GM12875 (cell line): Measurements from ENCODE around the gene HDAC4.

Source experiments
- H3K4me3 ChIP-seq: one replicate; pipeline ENCODE4 v1.5.1; 2011; ENCODE audit warnings: low read depth, low read length, control low read depth
- TF ChIP-seq, protein P1 (sequence below): IDR thresholded peaks from 2 replicates; pipeline ENCODE4 v1.5.1; 2011; ENCODE audit warnings: low read depth, mild to moderate bottlenecking, control low read depth, inconsistent platforms, low read length, moderate library complexity, borderline replicate concordance; ENCODE audit not compliant: insufficient read depth

HDAC4 gene

DNA sequence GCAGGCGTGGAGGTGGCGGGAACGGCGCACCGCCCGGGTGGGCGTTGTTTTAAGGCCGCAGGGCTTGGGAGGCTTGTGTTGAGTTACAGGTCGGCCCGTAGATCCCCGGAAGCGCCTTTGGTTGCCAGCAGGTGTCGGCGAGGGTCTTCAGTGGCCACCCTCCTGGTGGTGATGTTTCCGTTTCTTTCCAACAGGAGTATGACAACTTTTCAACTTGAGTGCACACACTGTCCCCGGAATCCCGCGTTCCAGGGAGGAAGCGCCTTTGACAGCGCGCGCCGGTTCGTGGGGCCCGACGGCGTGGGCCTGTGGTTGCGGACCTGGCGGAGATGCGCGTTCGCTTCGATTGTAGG, 1.0 kb upstream of the HDAC4 start:
- TF ChIP-seq, protein P1, sequence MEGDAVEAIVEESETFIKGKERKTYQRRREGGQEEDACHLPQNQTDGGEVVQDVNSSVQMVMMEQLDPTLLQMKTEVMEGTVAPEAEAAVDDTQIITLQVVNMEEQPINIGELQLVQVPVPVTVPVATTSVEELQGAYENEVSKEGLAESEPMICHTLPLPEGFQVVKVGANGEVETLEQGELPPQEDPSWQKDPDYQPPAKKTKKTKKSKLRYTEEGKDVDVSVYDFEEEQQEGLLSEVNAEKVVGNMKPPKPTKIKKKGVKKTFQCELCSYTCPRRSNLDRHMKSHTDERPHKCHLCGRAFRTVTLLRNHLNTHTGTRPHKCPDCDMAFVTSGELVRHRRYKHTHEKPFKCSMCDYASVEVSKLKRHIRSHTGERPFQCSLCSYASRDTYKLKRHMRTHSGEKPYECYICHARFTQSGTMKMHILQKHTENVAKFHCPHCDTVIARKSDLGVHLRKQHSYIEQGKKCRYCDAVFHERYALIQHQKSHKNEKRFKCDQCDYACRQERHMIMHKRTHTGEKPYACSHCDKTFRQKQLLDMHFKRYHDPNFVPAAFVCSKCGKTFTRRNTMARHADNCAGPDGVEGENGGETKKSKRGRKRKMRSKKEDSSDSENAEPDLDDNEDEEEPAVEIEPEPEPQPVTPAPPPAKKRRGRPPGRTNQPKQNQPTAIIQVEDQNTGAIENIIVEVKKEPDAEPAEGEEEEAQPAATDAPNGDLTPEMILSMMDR, result no peak
- H3K4me3 ChIP-seq, result peak overlapping the region; percentile 92

DNA sequence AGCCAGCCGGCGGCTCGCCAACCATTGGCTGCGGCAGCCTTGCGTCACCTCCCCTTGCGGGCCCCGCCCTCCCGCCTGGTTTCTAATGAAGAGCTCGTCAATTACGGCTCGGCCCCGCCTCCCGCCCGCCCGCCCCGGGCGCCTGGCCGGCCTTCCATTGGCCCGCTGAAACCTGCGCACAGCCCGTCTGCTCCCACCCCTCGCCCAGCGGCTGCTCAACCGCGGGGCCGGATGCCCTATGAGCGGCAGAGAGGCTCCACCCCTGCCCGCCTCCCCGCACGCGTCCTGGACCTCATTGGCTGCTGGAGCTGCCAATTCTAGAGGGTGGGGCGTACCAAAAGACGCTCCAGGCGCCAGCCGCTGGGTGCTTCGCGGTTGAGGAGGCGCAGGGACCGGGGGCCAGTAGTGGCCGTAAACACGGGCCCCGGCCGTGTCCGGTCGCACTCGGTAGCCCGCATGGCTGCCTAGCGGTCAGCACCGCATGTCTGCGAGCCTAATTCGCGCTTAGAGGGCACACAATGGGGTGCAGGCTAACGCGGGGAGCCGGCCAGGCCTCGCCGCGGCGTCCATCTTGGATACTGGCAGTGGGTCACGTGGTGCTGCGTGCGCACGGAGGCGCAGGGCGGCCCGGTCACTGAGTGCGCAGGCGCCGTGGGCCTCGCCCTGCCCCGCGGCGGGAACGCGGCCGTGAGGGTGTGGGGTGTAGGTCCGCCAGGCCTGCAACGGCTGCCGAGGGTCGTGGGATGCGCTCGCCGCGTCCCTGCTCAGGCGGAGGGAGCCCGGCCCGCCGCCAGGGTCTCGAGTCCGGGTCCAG, 454 bp upstream of the HDAC4 start:
- peak overlapping the region; percentile 92 for H3K4me3 ChIP-seq
- TF ChIP-seq, protein P1, result no peak

DNA sequence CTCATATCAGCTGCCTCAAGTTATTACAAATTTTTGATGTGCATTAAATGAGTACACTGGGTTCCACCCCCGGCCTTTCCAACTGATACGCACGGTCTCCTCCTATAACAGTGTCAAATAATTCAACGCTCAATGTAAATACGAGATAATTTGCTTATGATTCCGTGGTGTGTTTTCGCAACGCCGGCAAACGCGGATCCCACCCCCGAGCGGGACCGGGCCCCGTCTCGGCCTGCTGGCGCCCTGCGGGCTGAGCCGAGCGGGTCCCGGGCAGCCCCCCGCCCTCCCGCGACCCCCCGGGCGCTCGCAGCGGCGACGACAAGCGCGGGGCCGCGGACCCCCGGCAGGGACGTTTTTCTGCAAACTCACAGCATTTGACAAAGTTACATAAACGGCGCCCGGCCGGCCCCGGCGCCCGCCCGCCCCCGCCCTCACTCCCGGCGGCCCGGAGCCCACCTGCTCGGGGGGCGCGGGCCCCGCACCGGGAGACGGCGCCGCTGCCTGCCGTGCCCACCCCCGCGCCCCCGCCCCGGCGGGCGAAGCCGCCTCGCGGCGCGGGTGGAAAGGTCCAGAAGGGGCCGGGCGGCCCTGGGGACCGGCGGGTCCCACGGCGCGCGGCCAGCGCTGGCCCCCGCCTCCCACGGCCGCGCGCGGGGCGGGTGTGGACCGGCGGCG, 762 bp downstream of the HDAC4 start:
- TF ChIP-seq, protein P1, result no peak
- peak overlapping the region; percentile 44 for H3K4me3 ChIP-seq

DNA sequence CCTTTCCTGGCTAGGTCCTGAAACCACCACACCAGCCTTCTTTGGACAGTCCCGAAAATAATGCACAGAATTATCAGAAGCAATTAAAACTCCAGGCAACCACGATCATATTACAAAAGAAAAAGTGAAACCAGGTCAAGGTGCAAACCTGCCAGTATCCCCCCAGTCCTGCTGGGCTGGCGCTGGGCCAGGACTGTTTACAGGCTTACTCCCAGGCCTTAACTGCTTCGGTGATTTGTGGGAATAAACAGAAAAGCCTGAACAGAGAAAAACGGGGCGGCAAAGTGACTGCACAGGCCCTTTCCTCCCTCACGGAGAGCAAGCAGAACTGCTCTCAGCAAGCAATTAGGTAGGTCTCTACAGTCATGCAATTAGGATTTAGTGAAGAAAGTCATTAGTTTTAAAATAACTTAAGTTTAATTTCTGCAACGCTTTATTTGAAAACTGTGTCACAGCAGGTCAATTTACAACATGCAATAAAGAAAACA, 1.3 kb downstream of the HDAC4 start:
- H3K4me3 ChIP-seq, result peak overlapping the region; percentile 11
- TF ChIP-seq, protein P1, result no peak

DNA sequence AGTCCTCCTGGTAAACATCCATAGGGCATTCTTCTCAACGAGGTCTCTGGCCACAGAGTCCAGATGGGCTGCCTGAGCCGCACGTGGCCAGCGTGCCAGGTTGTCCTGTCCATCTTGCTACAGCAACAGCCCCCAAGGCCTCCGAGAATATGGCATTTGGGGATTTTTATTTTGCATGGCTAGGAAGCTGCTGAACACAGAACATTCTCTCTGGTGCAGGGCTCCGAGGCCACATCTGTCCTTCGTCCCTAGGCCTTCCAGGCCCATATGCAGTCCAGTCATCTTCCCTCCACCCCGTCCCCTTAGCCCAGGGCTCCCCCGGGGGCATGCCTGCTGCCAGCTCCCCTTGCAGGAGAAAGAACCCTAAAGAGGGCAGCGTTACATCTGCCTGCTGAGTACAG, 2.3 kb downstream of the HDAC4 start:
- H3K4me3 ChIP-seq, result no peak overlapping the region
- TF ChIP-seq, protein P1, result no peak

DNA sequence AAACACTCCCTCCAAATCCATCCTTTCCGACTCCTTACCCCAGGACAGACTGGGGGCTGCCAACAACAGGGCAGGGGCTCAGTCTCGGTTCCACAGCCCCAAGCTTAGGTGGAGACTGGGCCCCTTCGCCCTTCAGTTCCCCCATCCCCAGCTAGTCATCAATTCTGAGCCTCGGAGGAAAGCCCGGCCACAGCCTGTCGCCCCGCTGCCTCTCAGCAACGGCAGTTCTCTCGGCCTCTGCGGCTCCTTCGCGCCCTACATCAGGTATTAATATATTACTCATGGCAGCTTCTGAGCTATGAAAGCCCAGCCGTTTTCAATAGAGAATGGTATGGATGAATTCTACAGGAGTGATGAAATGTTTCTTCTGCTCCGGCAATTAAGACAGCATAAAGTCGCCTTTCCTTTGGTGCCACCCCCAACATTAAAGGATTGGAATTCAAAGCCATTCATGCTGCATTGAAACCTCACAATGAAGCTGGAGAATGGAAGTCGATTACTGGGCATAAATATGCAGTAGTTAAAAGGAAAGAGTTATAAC, 2.8 kb downstream of the HDAC4 start:
- TF ChIP-seq, protein P1, result no peak
- no peak overlapping the region for H3K4me3 ChIP-seq
